ENCODE measurements around the gene AKAP6.

Gene AKAP6

GRCh38 chr14:32821964-32822653 is 493.0 kb downstream of the AKAP6 start:
- TF ChIP-seq CTCF (IDR thresholded peaks at IDR 0.05; ENCODE audit: borderline replicate concordance, control extremely low read depth, extremely low read depth, insufficient read depth, missing control alignments): no peak
- in situ Hi-C loops (cut with MboI; ENCODE audit: low sequenced_read_pairs, unreplicated experiment): no loop called here

GRCh38 chr14:32823706-32824105 is 494.6 kb downstream of the AKAP6 start:
- TF ChIP-seq CTCF (IDR thresholded peaks at IDR 0.05; ENCODE audit: borderline replicate concordance, control extremely low read depth, extremely low read depth, insufficient read depth, missing control alignments): no peak
- DNase-seq (ENCODE audit: low spot score): no peak
- in situ Hi-C loops (cut with MboI; ENCODE audit: low sequenced_read_pairs, unreplicated experiment): no loop called here

More at GRCh38 chr14:32821964-32822653, 493.0 kb downstream of the AKAP6 start:
- no peak for DNase-seq (ENCODE audit: low spot score)

GRCh38 chr14:32824195-32824594 is 495.1 kb downstream of the AKAP6 start:
- DNase-seq (ENCODE audit: low spot score): no peak
- in situ Hi-C loops (cut with MboI; ENCODE audit: low sequenced_read_pairs, unreplicated experiment): no loop called here
- no peak for TF ChIP-seq CTCF (IDR thresholded peaks at IDR 0.05; ENCODE audit: borderline replicate concordance, control extremely low read depth, extremely low read depth, insufficient read depth, missing control alignments)

GRCh38 chr14:32825058-32825457 is 496.0 kb downstream of the AKAP6 start:
- in situ Hi-C loops (cut with MboI; ENCODE audit: low sequenced_read_pairs, unreplicated experiment): no loop called here
- no peak for DNase-seq (ENCODE audit: low spot score)
- TF ChIP-seq CTCF (IDR thresholded peaks at IDR 0.05; ENCODE audit: borderline replicate concordance, control extremely low read depth, extremely low read depth, insufficient read depth, missing control alignments): no peak

- DNase-seq (ENCODE audit: low spot score): no peak
- no peak for TF ChIP-seq CTCF (IDR thresholded peaks at IDR 0.05; ENCODE audit: borderline replicate concordance, control extremely low read depth, extremely low read depth, insufficient read depth, missing control alignments)
- in situ Hi-C loops (cut with MboI; ENCODE audit: low sequenced_read_pairs, unreplicated experiment): no loop called here
Measured at GRCh38 chr14:32826404-32827082, 497.4 kb downstream of the AKAP6 start.

- TF ChIP-seq CTCF (IDR thresholded peaks at IDR 0.05; ENCODE audit: borderline replicate concordance, control extremely low read depth, extremely low read depth, insufficient read depth, missing control alignments): no peak
- in situ Hi-C loops (cut with MboI; ENCODE audit: low sequenced_read_pairs, unreplicated experiment): no loop called here
- no peak for DNase-seq (ENCODE audit: low spot score)
Measured at GRCh38 chr14:32827514-32827913, 498.4 kb downstream of the AKAP6 start.

All from GM13976 (cell line).